Neuronal stem cell (in vitro differentiated cells): ENCODE results near the gene GNG14.

Experiments
- DNase-seq: peaks from one replicate; pipeline ENCODE4 v3.0.0-alpha.2; 2013; ENCODE audit warnings: low spot score
- H2AFZ ChIP-seq: one replicate; pipeline ENCODE4 v1.6.1; 2013; ENCODE audit warnings: mild to moderate bottlenecking, low read length, inconsistent platforms
- H2AK5ac ChIP-seq: 2 replicates; pipeline ENCODE4 v1.6.1; 2013; ENCODE audit warnings: low read depth, mild to moderate bottlenecking, inconsistent platforms, low read length, moderate library complexity, mixed read lengths
- H2BK120ac ChIP-seq: 2 replicates; pipeline ENCODE4 v1.6.1; 2013; ENCODE audit warnings: low read depth, mild to moderate bottlenecking, inconsistent platforms, low read length, moderate library complexity, mixed read lengths
- H2BK12ac ChIP-seq: one replicate; pipeline ENCODE4 v1.6.1; 2013; ENCODE audit warnings: low read length, inconsistent platforms
- H2BK15ac ChIP-seq: 2 replicates; pipeline ENCODE4 v1.6.1; 2013; ENCODE audit warnings: mild to moderate bottlenecking, low read length, inconsistent platforms, mixed read lengths
- H2BK5ac ChIP-seq: one replicate; pipeline ENCODE4 v1.6.1; 2013; ENCODE audit warnings: inconsistent platforms, mild to moderate bottlenecking, low read length, moderate library complexity
- H3K14ac ChIP-seq: one replicate; pipeline ENCODE4 v1.6.1; 2013; ENCODE audit warnings: low read length, inconsistent platforms
- H3K18ac ChIP-seq: 2 replicates; pipeline ENCODE4 v1.6.1; 2013; ENCODE audit warnings: low read length, inconsistent platforms
- H3K23ac ChIP-seq: 2 replicates; pipeline ENCODE4 v1.6.1; 2013; ENCODE audit warnings: low read depth, mild to moderate bottlenecking, mixed read lengths, low read length, inconsistent platforms; ENCODE audit not compliant: poor library complexity
- H3K27ac ChIP-seq: replicated peaks from 3 replicates; pipeline ENCODE4 v1.5.1; 2013; ENCODE audit warnings: low read length, inconsistent platforms
- H3K27me3 ChIP-seq, 3 experiments: 2 replicates each; pipeline ENCODE4 v1.6.1; 2013; ENCODE audit warnings: low read length in 3 of 3, mild to moderate bottlenecking in 2 of 3, inconsistent platforms in 1 of 3, low read depth in 1 of 3, mixed read lengths in 1 of 3, moderate library complexity in 1 of 3; ENCODE audit not compliant: control insufficient read depth in 3 of 3, insufficient read depth in 3 of 3
- H3K36me3 ChIP-seq, 2 donors: replicated peaks in 1 of 2; 2 replicates each; pipeline ENCODE4 v1.6.1; 2013; ENCODE audit warnings: low read length in 2 of 2; ENCODE audit not compliant: control insufficient read depth in 2 of 2, insufficient read depth in 2 of 2
- H3K4ac ChIP-seq: 2 replicates; pipeline ENCODE4 v1.6.1; 2013; ENCODE audit warnings: inconsistent platforms, mild to moderate bottlenecking, low read length, moderate library complexity
- H3K4me1 ChIP-seq, 2 donors: 1 replicate in 1 of 2; 2 replicates in 1 of 2; pipeline ENCODE4 v1.6.1; 2013; ENCODE audit warnings: low read length in 2 of 2, low read depth in 1 of 2; ENCODE audit not compliant: control insufficient read depth in 2 of 2, insufficient read depth in 1 of 2
- H3K4me2 ChIP-seq: one replicate; pipeline ENCODE4 v1.6.1; 2013; ENCODE audit warnings: mild to moderate bottlenecking, low read length, inconsistent platforms; ENCODE audit not compliant: insufficient read depth, poor library complexity, severe bottlenecking
- H3K4me3 ChIP-seq, 2 donors: 2 replicates each; pipeline ENCODE4 v1.5.1; 2013; ENCODE audit warnings: low read length in 2 of 2, mild to moderate bottlenecking in 2 of 2, inconsistent platforms in 1 of 2, moderate library complexity in 1 of 2
- H3K79me1 ChIP-seq: one replicate; pipeline ENCODE4 v1.6.1; 2013; ENCODE audit warnings: low read depth, mild to moderate bottlenecking, inconsistent platforms, low read length, moderate library complexity
- H3K9ac ChIP-seq: one replicate; pipeline ENCODE4 v1.6.1; 2013; ENCODE audit warnings: mild to moderate bottlenecking, low read depth, low read length, inconsistent platforms; ENCODE audit not compliant: poor library complexity
- H3K9me3 ChIP-seq, 2 donors: replicated peaks in 1 of 2; 2 replicates each; pipeline versions ENCODE3 to v1.6.1; 2013; ENCODE audit warnings: low read length in 2 of 2, mild to moderate bottlenecking in 2 of 2, inconsistent platforms in 1 of 2, low read depth in 1 of 2, mixed read lengths in 1 of 2, moderate library complexity in 1 of 2; ENCODE audit not compliant: control insufficient read depth in 2 of 2, insufficient read depth in 1 of 2
- H4K8ac ChIP-seq: one replicate; pipeline ENCODE4 v1.6.1; 2013; ENCODE audit warnings: low read depth, mild to moderate bottlenecking, inconsistent platforms, low read length, moderate library complexity
- H4K91ac ChIP-seq: one replicate; pipeline ENCODE4 v1.6.1; 2013; ENCODE audit warnings: low read length, low read depth, mild to moderate bottlenecking, inconsistent platforms; ENCODE audit not compliant: poor library complexity
- WGBS, 2 donors: extraction: QIAGEN DNeasy Blood & Tissue Kit; methylation state at CpG; one replicate each; pipeline ENCODE4 v1.1.7; 2013; ENCODE audit warnings: missing lambda C conversion rate in 2 of 2, mixed read lengths in 1 of 2; ENCODE audit not compliant: insufficient read length in 2 of 2, insufficient replicate concordance in 1 of 2; ENCODE audit errors: extremely low coverage in 2 of 2; 5-methylcytosine and 5-hydroxymethylcytosine counted together

Gene GNG14

DNA sequence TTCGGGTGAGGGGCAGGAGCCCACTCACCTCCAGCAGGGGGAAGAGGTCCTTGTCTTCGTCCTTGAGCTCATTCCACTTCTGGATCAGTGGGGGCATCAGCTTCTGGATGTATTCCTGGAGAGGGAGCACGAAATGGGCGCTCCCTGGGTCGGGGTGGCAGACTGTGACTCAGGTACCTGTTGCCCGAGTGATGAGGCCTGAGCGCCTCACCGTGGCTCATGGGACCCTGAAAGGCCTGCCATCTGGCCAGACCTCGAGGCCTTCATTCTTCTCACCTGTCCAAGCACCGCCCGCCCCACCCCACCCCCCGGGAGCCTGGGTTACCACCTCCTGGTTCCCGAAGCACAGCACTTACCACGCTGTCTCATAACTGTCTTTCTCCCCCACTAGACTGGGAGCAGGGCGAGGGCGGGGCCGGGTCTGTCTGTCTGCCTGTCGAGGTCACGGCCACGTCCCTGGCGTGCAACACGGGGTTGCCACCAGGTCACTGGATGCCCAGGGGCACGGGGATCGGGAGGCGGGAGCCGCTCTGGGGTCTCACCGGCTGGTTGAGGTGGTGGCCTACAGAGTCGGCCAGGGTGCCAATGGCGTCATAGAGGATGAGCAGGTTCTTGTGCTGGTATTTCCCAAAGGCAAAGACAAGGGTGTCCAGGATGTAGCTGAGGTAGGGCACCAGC lies 18.0 kb downstream of the GNG14 start:
- no peak overlapping the region for H2BK5ac ChIP-seq

DNA sequence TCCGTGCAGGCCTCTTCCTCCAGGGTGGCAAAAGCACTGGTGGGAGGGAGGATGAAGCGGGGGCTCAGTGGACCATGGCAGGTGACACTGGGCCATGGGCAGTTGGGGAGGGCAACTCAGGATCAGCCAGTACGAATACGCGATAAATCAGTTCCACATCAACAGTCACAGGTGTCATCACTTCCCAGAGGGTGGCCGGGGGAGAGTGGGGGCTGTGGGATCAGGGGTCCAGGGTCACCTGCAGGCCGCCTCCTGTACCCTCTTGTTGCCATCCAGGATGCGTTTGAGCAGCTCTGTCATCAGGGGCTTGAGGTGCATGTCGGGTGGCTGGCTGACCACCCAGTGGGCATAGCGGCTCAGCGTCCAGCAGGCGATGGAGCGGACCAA lies 18.5 kb downstream of the GNG14 start:
- WGBS, 2 donors = no CpG with 5 or more reads among the region's 13 CpGs

More for the DNA sequence above, 18.0 kb downstream of the GNG14 start:
- peaks cover 0 to 7% of the 10 kb centered on the region in 2 donors for H3K4me1 ChIP-seq
- no peak overlapping the region for H3K4me2 ChIP-seq
- H2BK15ac ChIP-seq = no peak overlapping the region
- H3K36me3 ChIP-seq = peaks cover 64 to 97% of the 10 kb centered on the region in 2 donors
- no peak overlapping the region for H3K4me3 ChIP-seq
- no peak overlapping the region for H2BK120ac ChIP-seq
- H4K8ac ChIP-seq = no peak overlapping the region
- H3K23ac ChIP-seq = peak overlapping the region; percentile 73
- H3K9ac ChIP-seq = no peak overlapping the region
- no peak overlapping the region for H2AFZ ChIP-seq
- H2AK5ac ChIP-seq = no peak overlapping the region
- DNase-seq = no peak
- no peaks in the 10 kb centered on the region for H3K27me3 ChIP-seq
- no peak overlapping the region for H3K14ac ChIP-seq
- peaks cover 0 to 2% of the 10 kb centered on the region in 2 donors for H3K9me3 ChIP-seq
- H2BK12ac ChIP-seq = peak overlapping the region; percentile 30
- no CpG with 5 or more reads among the region's 29 CpGs for WGBS, 2 donors
- peaks cover 9% of the 10 kb centered on the region for H3K79me1 ChIP-seq
- H4K91ac ChIP-seq = no peak overlapping the region
- no peak overlapping the region for H3K18ac ChIP-seq
- no peak overlapping the region for H3K27ac ChIP-seq
- peak overlapping the region; percentile 23 for H3K4ac ChIP-seq

DNA sequence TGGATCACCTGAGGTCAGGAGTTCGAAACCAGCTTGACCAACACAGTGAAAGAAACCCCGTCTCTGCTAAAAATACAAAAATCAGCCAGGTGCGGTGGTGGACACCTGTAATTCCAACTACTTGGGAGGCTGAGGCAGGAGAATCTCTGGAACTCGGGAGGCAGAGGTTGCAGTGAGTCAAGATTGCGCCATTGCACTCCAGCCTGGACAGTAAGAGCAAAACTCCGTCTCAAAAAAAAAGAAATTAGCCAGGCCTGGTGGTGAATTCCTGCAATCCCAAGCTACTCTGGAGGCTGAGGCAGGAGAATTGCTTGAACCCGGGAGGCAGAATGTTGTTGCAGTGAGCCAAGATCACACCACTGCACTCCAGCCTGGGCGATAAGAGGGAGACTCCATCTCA lies 20.8 kb downstream of the GNG14 start:
- H2AK5ac ChIP-seq = no peak overlapping the region
- H4K91ac ChIP-seq = no peak overlapping the region
- H3K23ac ChIP-seq = no peak overlapping the region
- H3K79me1 ChIP-seq = peaks cover 10% of the 10 kb centered on the region
- H2BK15ac ChIP-seq = no peak overlapping the region
- H3K4me1 ChIP-seq = no peaks in the 10 kb centered on the region
- no peak overlapping the region for H2BK5ac ChIP-seq
- H3K18ac ChIP-seq = no peak overlapping the region
- no peak overlapping the region for H3K4me3 ChIP-seq
- H3K36me3 ChIP-seq = peaks cover 50 to 93% of the 10 kb centered on the region in 2 donors
- H3K14ac ChIP-seq = no peak overlapping the region
- H3K4me2 ChIP-seq = no peak overlapping the region
- WGBS, 2 donors = no CpG with 5 or more reads among the region's 8 CpGs
- H2AFZ ChIP-seq = no peak overlapping the region
- no peak overlapping the region for H4K8ac ChIP-seq
- no peak for DNase-seq
- H3K27me3 ChIP-seq = no peaks in the 10 kb centered on the region
- H3K9ac ChIP-seq = no peak overlapping the region
- H3K27ac ChIP-seq = no peak overlapping the region
- H3K4ac ChIP-seq = no peak overlapping the region
- H2BK120ac ChIP-seq = no peak overlapping the region
- peaks cover 2 to 3% of the 10 kb centered on the region in 2 donors for H3K9me3 ChIP-seq
- H2BK12ac ChIP-seq = no peak overlapping the region

More for the DNA sequence above, 18.5 kb downstream of the GNG14 start:
- Histone ChIP-seq H3K4me3 (peak overlapping the region in 1 of 2 donors; percentile 42), H2BK120ac (peak overlapping the region; percentile 28), H3K4ac (no peak overlapping the region), H3K27ac (no peak overlapping the region), H4K91ac (no peak overlapping the region), H2AFZ (no peak overlapping the region), H3K23ac (peak overlapping the region; percentile 65), H3K9ac (no peak overlapping the region), H2AK5ac (no peak overlapping the region), H3K79me1 (peaks cover 12% of the 10 kb centered on the region), H4K8ac (no peak overlapping the region), H3K18ac (no peak overlapping the region), H3K27me3 (no peaks in the 10 kb centered on the region), H2BK15ac (no peak overlapping the region), H3K14ac (no peak overlapping the region), H3K4me2 (no peak overlapping the region), H3K36me3 (peaks cover 62 to 96% of the 10 kb centered on the region in 2 donors), H2BK5ac (no peak overlapping the region), H3K9me3 (peaks cover 0 to 2% of the 10 kb centered on the region in 2 donors), H2BK12ac (no peak overlapping the region), H3K4me1 (peaks cover 0 to 7% of the 10 kb centered on the region in 2 donors)
- DNase-seq = no peak

DNA sequence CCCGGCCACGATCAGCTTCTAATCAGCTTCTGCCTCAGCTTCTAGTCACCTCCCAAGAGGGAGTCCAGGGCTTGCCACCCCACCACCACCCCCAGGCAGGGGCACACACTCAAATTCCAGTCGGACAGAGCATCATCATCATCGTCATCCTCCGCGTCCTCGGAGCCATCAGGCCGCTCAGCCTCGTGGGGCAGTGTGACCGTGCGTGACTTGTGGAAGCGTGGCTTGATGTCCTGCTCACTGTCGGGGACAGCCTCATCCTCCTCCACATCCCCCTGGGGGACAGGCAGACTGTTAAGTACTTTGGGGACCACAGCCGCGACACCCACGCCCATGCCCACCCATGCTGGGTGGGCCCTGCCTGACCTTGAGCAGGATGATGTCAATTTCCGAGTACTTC lies 23.4 kb downstream of the GNG14 start:
- H2BK12ac ChIP-seq = no peak overlapping the region
- DNase-seq = no peak
- H3K4ac ChIP-seq = no peak overlapping the region
- H2BK5ac ChIP-seq = no peak overlapping the region
- no peak overlapping the region for H2BK120ac ChIP-seq
- WGBS, 2 donors = no CpG with 5 or more reads among the region's 17 CpGs
- no peaks in the 10 kb centered on the region for H3K27me3 ChIP-seq
- no peak overlapping the region for H3K14ac ChIP-seq
- H4K8ac ChIP-seq = no peak overlapping the region
- H3K4me1 ChIP-seq = no peaks in the 10 kb centered on the region
- H3K18ac ChIP-seq = no peak overlapping the region
- peaks cover 56 to 94% of the 10 kb centered on the region in 2 donors for H3K36me3 ChIP-seq
- no peak overlapping the region for H3K4me3 ChIP-seq
- peaks cover 8% of the 10 kb centered on the region for H3K79me1 ChIP-seq
- no peak overlapping the region for H4K91ac ChIP-seq
- H2AK5ac ChIP-seq = no peak overlapping the region
- H3K27ac ChIP-seq = no peak overlapping the region
- no peak overlapping the region for H3K9ac ChIP-seq
- no peak overlapping the region for H2BK15ac ChIP-seq
- H3K9me3 ChIP-seq = peaks cover 2 to 3% of the 10 kb centered on the region in 2 donors
- H3K23ac ChIP-seq = no peak overlapping the region
- no peak overlapping the region for H2AFZ ChIP-seq
- no peak overlapping the region for H3K4me2 ChIP-seq
